Measurements from ENCODE around the gene DACH2.

GRCh38 chrX:86148024-86148511, at the start of gene DACH2:
- TF ChIP-seq CTCF (IDR thresholded peaks at IDR 0.05): no peak
- no peak for TF ChIP-seq POLR2A (IDR thresholded peaks at IDR 0.05)
- TF ChIP-seq POLR2AphosphoS5 (IDR thresholded peaks at IDR 0.05): no peak
- no peak for TF ChIP-seq EP300 (IDR thresholded peaks at IDR 0.05)

Measured in upper lobe of left lung (tissue), 4 donors.